ENCODE measurements around the gene CCL4L2. TPM values are rescaled to one million over a fixed set of nuclear protein-coding genes. Genes with fewer than 3 reads are reported as not detected.
"Not testable (repeated sequence)": the region's sequence is repeated elsewhere in the genome, so short reads cannot be mapped to it uniquely, and the experiment has no call there.

Gene CCL4L2
- total and polyA plus RNA-seq, 12 donors = 0.12 to 17.1 (median 0.85) TPM; not detected in 7

- ATAC-seq = no peak
- no peaks in the 10 kb centered on the region for H3K9me3 ChIP-seq
- 89 to 90% methylated on average over 3 of the region's 3 CpGs for WGBS, 2 donors
Observed at GRCh38 chr17:36203335-36203734, 7.5 kb upstream of the CCL4L2 start.

DNA sequence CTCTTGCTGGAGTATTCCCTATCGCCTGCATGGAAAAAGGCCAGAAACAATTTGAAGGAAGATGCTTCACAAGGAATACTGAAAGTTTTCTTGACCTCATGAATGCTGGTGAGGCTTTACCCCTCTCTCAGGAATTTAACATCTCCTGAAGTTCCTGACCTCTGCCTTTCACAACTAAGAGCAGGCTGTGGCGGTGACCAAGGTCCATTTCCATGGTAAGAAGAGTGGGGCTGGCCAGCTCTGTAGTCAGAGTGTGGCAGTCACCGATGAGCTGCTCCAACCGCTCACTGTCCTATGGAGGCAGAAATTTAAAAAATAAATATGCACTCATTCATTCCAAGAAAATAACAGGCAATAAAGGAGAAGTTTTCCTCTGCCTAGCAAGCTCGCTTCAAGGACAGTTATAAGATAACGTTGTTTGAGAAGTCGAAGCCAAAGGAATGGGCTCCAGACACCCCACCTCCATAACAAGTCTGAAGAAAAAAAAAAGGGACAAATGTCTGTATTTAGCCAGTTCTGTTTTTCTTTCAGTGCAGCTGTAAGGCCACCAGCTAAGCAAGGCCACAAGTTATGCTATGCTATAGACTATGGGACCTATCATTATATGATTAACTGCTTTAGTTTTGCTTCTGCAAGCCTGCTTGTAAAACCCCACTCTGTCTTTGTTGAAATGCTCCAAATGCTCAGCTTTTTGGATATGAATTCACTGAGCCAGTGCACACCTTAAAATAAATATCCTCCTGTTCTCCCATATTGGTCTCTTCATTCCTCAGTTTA lies 6.0 kb upstream of the CCL4L2 start:
- TF ChIP-seq CTCF (IDR thresholded peaks at IDR 0.05) = no peak
- Histone ChIP-seq H3K36me3 (no peaks in the 10 kb centered on the region), H3K9me3 (no peaks in the 10 kb centered on the region), H3K4me1 (peaks cover 0 to 8% (median 0%) of the 10 kb centered on the region in 9 donors), H3K4me3 (no peak overlapping the region), H3K27me3 (peaks cover 0 to 8% (median 0%) of the 10 kb centered on the region in 7 donors), H3K27ac (no peak overlapping the region)
- intact Hi-C loops (cut with DNase I) = no loop called here
- ATAC-seq (no peak), DNase-seq (no peak)
- 77 to 82% methylated on average over 7 of the region's 7 CpGs for WGBS, 2 donors

More at GRCh38 chr17:36203335-36203734, 7.5 kb upstream of the CCL4L2 start:
- Histone ChIP-seq H3K4me3 (no peak overlapping the region), H3K27me3 (peaks cover 0 to 8% (median 0%) of the 10 kb centered on the region in 7 donors), H3K36me3 (no peaks in the 10 kb centered on the region), H3K27ac (no peak overlapping the region), H3K4me1 (peaks cover 0 to 18% (median 0%) of the 10 kb centered on the region in 9 donors)
- TF ChIP-seq CTCF (IDR thresholded peaks at IDR 0.05) = no peak
- intact Hi-C loops (cut with DNase I) = no loop called here
- no peak for DNase-seq

GRCh38 chr17:36205637-36206485 lies 5.0 kb upstream of the CCL4L2 start:
- H3K4me3 ChIP-seq = no peak overlapping the region
- no peak for TF ChIP-seq CTCF (IDR thresholded peaks at IDR 0.05)
- DNase-seq (no peak), ATAC-seq (no peak)
- intact Hi-C loops (cut with DNase I) = no loop called here
- H3K27me3 ChIP-seq = peaks cover 0 to 9% (median 0%) of the 10 kb centered on the region in 7 donors
- H3K36me3 ChIP-seq = no peaks in the 10 kb centered on the region
- no peaks in the 10 kb centered on the region for H3K9me3 ChIP-seq
- no peak overlapping the region for H3K27ac ChIP-seq
- WGBS, 2 donors = 72 to 76% methylated on average over 4 of the region's 4 CpGs
- H3K4me1 ChIP-seq = peaks cover 0 to 14% (median 0%) of the 10 kb centered on the region in 9 donors

DNA sequence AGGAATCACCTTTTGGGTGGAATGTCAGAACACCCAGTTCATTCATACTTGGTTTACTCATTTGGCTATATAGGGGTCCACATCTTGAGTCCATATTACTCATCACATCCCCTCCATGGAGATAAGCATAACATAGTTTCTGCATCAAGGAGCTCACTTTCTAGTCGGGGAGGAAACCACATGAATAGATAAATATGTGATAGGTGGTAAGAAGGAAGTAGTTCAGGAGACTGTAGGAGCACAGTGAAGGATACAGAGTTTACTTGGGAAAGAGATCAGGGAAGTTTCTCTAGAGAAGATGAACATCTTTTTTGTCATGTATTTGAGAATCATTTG lies 4.4 kb upstream of the CCL4L2 start:
- H3K27me3 ChIP-seq = peaks cover 0 to 11% (median 0%) of the 10 kb centered on the region in 7 donors
- intact Hi-C loops (cut with DNase I) = not testable (repeated sequence)
- 33 to 40% methylated on average over 1 of the region's 1 CpG for WGBS, 2 donors

DNA sequence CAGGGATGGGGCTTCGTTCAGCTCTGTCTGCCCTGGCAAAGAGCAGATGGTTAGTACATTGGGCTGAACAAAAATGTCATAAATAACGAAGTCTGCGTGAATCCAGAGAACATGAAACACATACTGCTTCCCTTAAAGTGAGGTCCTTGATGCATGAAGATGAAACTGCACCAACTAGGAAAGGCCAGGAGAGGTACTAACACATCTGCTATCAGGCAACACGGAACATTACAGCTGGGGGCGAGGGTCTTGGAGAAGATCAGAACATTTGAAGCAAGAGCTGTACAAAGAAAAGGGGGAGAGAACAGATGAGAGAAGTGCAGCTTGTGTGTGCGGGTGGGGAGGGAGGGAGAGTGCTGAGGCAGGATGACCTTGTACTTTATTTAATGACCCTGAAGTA lies 3.5 kb upstream of the CCL4L2 start:
- WGBS, 2 donors = 61 to 66% methylated on average over 6 of the region's 6 CpGs
- H3K36me3 ChIP-seq = not testable (repeated sequence)

More for the DNA sequence above, 4.4 kb upstream of the CCL4L2 start:
- not testable (repeated sequence) for H3K27ac ChIP-seq, H3K9me3 ChIP-seq, ATAC-seq, H3K4me3 ChIP-seq, DNase-seq, H3K36me3 ChIP-seq
- peaks cover 0 to 14% (median 0%) of the 10 kb centered on the region in 9 donors for H3K4me1 ChIP-seq

More for the DNA sequence above, 3.5 kb upstream of the CCL4L2 start:
- H3K4me3 ChIP-seq; DNase-seq; H3K9me3 ChIP-seq; ATAC-seq; intact Hi-C loops (cut with DNase I); H3K27ac ChIP-seq: not testable (repeated sequence)
- H3K27me3 ChIP-seq = peaks cover 0 to 20% (median 2%) of the 10 kb centered on the region in 7 donors
- H3K4me1 ChIP-seq = peaks cover 0 to 18% (median 0%) of the 10 kb centered on the region in 9 donors

All from heart right ventricle (tissue), 16 donors.